K562 (cell line): Measurements from ENCODE around the gene ACAD8.

Experiments
- CREM ChIP-seq: IDR thresholded peaks from 2 replicates; pipeline ENCODE4 v1.6.1; 2014; ENCODE audit warnings: antibody characterized with exemption, low read depth
- EZH2 ChIP-seq: IDR thresholded peaks from 2 replicates; pipeline ENCODE4 v1.6.1; 2012; ENCODE audit warnings: low read depth, mild to moderate bottlenecking, inconsistent platforms, low read length, borderline replicate concordance
- RBM22 ChIP-seq: fragments of 200-400 bp; formaldehyde crosslinking; IDR thresholded peaks from 2 replicates; pipeline ENCODE4 v1.6.1; 2018; ENCODE audit warnings: low read length, low read depth; ENCODE audit not compliant: poor library complexity, severe bottlenecking
- SMARCC2 ChIP-seq: fragments of 450-650 bp; IDR thresholded peaks from 2 replicates; pipeline ENCODE4 v1.6.1; 2017; ENCODE audit warnings: antibody characterized with exemption, moderate library complexity, mild to moderate bottlenecking, low read depth
- ZNF274 ChIP-seq: IDR thresholded peaks from 2 replicates; pipeline ENCODE4 v1.6.1; 2011; ENCODE audit warnings: low read depth, mild to moderate bottlenecking, low read length, moderate library complexity, borderline replicate concordance
- TF ChIP-seq, protein P1 (sequence below): fragments of 250-450 bp; sonication (Bioruptor Pico); IDR thresholded peaks from 2 replicates; pipeline ENCODE4 v1.5.0; 2020; ENCODE audit warnings: mild to moderate bottlenecking, borderline replicate concordance
- TF ChIP-seq, protein P2 (sequence below): IDR thresholded peaks from 2 replicates; pipeline ENCODE4 v1.6.1; 2016; ENCODE audit warnings: missing genetic modification characterization, missing compliant biosample characterization
- TF ChIP-seq, protein P3 (sequence below), 2 experiments: fragments of 450-650 bp in 1 of 2; sonication (generic) in 1 of 2; formaldehyde crosslinking in 1 of 2; IDR thresholded peaks in 1 of 2; conservative IDR thresholded peaks in 1 of 2; 2 replicates each; pipeline versions ENCODE4 v1.6.1 to v1.8.1; 2016 to 2023; ENCODE audit warnings: mild to moderate bottlenecking in 2 of 2, moderate library complexity in 2 of 2, inconsistent platforms in 1 of 2, missing genetic modification reagents in 1 of 2
- TF ChIP-seq, protein P4 (sequence below), 3 experiments: IDR thresholded peaks in 2 of 3; conservative IDR thresholded peaks in 1 of 3; 2 replicates each; pipeline ENCODE4 v1.5.1; 2011 to 2012; ENCODE audit warnings: low read length in 3 of 3, mild to moderate bottlenecking in 3 of 3, control low read depth in 2 of 3, improper control_type of control experiment in 1 of 3, inconsistent platforms in 1 of 3, low read depth in 1 of 3, mixed read lengths in 1 of 3, moderate library complexity in 1 of 3; ENCODE audit not compliant: insufficient read depth in 2 of 3
- TF ChIP-seq, protein P5 (sequence below), 2 experiments: fragments of 450-650 bp; IDR thresholded peaks; 2 replicates each; pipeline ENCODE4 v1.6.1; 2018; ENCODE audit warnings: mild to moderate bottlenecking in 2 of 2, low read depth in 1 of 2; ENCODE audit not compliant: partially characterized antibody in 2 of 2

DNA sequence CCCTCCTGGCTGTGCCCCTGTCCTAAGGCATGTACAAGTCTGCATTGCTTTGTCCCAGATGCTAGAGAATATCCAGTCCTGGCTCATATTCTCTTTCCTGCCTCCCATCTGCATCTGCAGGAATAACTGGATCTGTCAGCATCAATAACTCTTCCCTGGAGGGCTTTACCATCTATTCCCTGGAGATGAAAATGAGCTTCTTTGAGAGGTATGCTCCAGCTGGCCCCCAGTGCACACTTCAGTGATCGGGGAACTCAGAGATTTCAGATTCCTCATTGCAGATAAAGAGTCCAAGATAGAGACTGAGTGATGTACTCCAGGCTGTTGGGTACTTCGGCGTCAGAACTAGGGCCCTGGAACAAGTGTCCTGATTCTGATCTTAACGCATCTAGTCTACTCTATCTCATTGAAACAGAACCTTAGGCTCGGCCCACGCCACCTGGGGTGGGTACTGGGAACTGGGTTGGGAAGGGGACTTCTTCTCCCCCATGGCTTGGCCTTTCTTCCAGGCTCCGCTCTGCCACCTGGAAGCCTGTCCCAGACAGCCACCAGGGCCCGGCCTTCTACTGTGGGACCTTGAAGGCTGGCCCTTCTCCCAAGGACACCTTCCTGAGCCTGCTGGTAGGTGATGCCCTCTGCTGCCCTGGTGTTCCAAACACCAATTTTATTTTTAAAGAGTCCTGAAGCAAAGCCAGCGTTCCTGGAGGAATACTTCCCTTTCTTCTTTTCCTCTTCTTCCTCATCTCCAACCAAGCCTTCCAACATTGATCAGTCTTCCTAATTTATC, 60.6 kb downstream of the ACAD8 start:
- TF ChIP-seq SMARCC2 (no peak), CREM (no peak), ZNF274 (no peak), RBM22 (no peak), EZH2 (no peak)
- TF ChIP-seq, protein P1, sequence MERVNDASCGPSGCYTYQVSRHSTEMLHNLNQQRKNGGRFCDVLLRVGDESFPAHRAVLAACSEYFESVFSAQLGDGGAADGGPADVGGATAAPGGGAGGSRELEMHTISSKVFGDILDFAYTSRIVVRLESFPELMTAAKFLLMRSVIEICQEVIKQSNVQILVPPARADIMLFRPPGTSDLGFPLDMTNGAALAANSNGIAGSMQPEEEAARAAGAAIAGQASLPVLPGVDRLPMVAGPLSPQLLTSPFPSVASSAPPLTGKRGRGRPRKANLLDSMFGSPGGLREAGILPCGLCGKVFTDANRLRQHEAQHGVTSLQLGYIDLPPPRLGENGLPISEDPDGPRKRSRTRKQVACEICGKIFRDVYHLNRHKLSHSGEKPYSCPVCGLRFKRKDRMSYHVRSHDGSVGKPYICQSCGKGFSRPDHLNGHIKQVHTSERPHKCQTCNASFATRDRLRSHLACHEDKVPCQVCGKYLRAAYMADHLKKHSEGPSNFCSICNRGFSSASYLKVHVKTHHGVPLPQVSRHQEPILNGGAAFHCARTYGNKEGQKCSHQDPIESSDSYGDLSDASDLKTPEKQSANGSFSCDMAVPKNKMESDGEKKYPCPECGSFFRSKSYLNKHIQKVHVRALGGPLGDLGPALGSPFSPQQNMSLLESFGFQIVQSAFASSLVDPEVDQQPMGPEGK: no peak
- TF ChIP-seq, protein P2, sequence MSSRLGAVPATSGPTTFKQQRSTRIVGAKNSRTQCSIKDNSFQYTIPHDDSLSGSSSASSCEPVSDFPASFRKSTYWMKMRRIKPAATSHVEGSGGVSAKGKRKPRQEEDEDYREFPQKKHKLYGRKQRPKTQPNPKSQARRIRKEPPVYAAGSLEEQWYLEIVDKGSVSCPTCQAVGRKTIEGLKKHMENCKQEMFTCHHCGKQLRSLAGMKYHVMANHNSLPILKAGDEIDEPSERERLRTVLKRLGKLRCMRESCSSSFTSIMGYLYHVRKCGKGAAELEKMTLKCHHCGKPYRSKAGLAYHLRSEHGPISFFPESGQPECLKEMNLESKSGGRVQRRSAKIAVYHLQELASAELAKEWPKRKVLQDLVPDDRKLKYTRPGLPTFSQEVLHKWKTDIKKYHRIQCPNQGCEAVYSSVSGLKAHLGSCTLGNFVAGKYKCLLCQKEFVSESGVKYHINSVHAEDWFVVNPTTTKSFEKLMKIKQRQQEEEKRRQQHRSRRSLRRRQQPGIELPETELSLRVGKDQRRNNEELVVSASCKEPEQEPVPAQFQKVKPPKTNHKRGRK (tag): no peak
- TF ChIP-seq, protein P3, sequence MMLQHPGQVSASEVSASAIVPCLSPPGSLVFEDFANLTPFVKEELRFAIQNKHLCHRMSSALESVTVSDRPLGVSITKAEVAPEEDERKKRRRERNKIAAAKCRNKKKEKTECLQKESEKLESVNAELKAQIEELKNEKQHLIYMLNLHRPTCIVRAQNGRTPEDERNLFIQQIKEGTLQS (IDR thresholded peaks at IDR 0.05): no peak
- TF ChIP-seq, protein P3 (CRISPR knock-in tag; conservative IDR thresholded peaks at IDR 0.05): no peak
- TF ChIP-seq, protein P4, sequence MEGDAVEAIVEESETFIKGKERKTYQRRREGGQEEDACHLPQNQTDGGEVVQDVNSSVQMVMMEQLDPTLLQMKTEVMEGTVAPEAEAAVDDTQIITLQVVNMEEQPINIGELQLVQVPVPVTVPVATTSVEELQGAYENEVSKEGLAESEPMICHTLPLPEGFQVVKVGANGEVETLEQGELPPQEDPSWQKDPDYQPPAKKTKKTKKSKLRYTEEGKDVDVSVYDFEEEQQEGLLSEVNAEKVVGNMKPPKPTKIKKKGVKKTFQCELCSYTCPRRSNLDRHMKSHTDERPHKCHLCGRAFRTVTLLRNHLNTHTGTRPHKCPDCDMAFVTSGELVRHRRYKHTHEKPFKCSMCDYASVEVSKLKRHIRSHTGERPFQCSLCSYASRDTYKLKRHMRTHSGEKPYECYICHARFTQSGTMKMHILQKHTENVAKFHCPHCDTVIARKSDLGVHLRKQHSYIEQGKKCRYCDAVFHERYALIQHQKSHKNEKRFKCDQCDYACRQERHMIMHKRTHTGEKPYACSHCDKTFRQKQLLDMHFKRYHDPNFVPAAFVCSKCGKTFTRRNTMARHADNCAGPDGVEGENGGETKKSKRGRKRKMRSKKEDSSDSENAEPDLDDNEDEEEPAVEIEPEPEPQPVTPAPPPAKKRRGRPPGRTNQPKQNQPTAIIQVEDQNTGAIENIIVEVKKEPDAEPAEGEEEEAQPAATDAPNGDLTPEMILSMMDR (IDR thresholded peaks at IDR 0.05 in 2 of 3, conservative IDR thresholded peaks at IDR 0.05 in 1 of 3; ENCODE audit: insufficient read depth in 2 of 3, low read depth in 1 of 3, low read length in 3 of 3): no peak
- TF ChIP-seq, protein P5, sequence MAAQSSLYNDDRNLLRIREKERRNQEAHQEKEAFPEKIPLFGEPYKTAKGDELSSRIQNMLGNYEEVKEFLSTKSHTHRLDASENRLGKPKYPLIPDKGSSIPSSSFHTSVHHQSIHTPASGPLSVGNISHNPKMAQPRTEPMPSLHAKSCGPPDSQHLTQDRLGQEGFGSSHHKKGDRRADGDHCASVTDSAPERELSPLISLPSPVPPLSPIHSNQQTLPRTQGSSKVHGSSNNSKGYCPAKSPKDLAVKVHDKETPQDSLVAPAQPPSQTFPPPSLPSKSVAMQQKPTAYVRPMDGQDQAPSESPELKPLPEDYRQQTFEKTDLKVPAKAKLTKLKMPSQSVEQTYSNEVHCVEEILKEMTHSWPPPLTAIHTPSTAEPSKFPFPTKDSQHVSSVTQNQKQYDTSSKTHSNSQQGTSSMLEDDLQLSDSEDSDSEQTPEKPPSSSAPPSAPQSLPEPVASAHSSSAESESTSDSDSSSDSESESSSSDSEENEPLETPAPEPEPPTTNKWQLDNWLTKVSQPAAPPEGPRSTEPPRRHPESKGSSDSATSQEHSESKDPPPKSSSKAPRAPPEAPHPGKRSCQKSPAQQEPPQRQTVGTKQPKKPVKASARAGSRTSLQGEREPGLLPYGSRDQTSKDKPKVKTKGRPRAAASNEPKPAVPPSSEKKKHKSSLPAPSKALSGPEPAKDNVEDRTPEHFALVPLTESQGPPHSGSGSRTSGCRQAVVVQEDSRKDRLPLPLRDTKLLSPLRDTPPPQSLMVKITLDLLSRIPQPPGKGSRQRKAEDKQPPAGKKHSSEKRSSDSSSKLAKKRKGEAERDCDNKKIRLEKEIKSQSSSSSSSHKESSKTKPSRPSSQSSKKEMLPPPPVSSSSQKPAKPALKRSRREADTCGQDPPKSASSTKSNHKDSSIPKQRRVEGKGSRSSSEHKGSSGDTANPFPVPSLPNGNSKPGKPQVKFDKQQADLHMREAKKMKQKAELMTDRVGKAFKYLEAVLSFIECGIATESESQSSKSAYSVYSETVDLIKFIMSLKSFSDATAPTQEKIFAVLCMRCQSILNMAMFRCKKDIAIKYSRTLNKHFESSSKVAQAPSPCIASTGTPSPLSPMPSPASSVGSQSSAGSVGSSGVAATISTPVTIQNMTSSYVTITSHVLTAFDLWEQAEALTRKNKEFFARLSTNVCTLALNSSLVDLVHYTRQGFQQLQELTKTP (IDR thresholded peaks at IDR 0.05; ENCODE audit: low read depth in 1 of 2, partially characterized antibody in 2 of 2): no peak
